ENCODE results near the gene FUBP3. TPM values are rescaled to one million over a fixed set of nuclear protein-coding genes. Genes with fewer than 3 reads are reported as not detected.

FUBP3 gene
- total RNA-seq, 1 donor from 2014 or later = 87.2 TPM

- H3K36me3 ChIP-seq = no peaks in the 10 kb centered on the region
- Mint-ChIP-seq H3K4me3 (no peak overlapping the region), H3K36me3 (peaks cover 2% of the 10 kb centered on the region), H3K27ac (no peak overlapping the region), H3K4me1 (peaks cover 5% of the 10 kb centered on the region), H3K9me3 (peaks cover 5% of the 10 kb centered on the region), H3K27me3 (ENCODE audit: insufficient read depth, low read depth) (peaks cover 65% of the 10 kb centered on the region)
- DNase-seq (ENCODE audit: low spot score) = no peak
- no peak overlapping the region for H3K27ac ChIP-seq
- H3K4me1 ChIP-seq = no peaks in the 10 kb centered on the region
- H3K79me2 ChIP-seq (ENCODE audit: low read depth) = no peaks in the 10 kb centered on the region
- TF ChIP-seq CTCF (IDR thresholded peaks at IDR 0.05) (no peak), EZH2phosphoT487 (IDR thresholded peaks at IDR 0.05) (no peak), EZH2 (IDR thresholded peaks at IDR 0.05) (no peak)
- peaks cover 2% of the 10 kb centered on the region for H3F3A ChIP-seq (ENCODE audit: low read depth)
- H3K9ac ChIP-seq = no peak overlapping the region
- H4K20me1 ChIP-seq (ENCODE audit: low read depth) = peaks cover 9% of the 10 kb centered on the region
- no peak overlapping the region for H3K4me2 ChIP-seq
- H3K27me3 ChIP-seq = peaks cover 74% of the 10 kb centered on the region
- H3K9me3 ChIP-seq (ENCODE audit: low read depth) = no peaks in the 10 kb centered on the region
- H3K4me3 ChIP-seq = no peak overlapping the region
- no peak overlapping the region for H2AFZ ChIP-seq (replicated peaks)
Observed at GRCh38 chr9:130654879-130655278, 75.5 kb downstream of the FUBP3 start.

GRCh38 chr9:130658893-130659698 is 79.7 kb downstream of the FUBP3 start:
- H3K27ac Mint-ChIP-seq = no peak overlapping the region
- DNase-seq (ENCODE audit: low spot score) = peak; percentile 21

GRCh38 chr9:130659699-130660248 is 80.4 kb downstream of the FUBP3 start:
- peak; percentile 65 for DNase-seq (ENCODE audit: low spot score)
- peaks cover 39% of the 10 kb centered on the region for H3K4me1 ChIP-seq
- H3K27ac ChIP-seq = no peak overlapping the region
- no peaks in the 10 kb centered on the region for H3K79me2 ChIP-seq (ENCODE audit: low read depth)
- no peaks in the 10 kb centered on the region for H3K9me3 ChIP-seq (ENCODE audit: low read depth)
- TF ChIP-seq EZH2 (IDR thresholded peaks at IDR 0.05) = peak; percentile 89
- TF ChIP-seq CTCF (IDR thresholded peaks at IDR 0.05) = no peak
- peak; percentile 97 for TF ChIP-seq EZH2phosphoT487 (IDR thresholded peaks at IDR 0.05)
- peak overlapping the region; percentile 86 for H3K4me2 ChIP-seq
- Mint-ChIP-seq H3K36me3 (peaks cover 2% of the 10 kb centered on the region), H3K9me3 (peaks cover 5% of the 10 kb centered on the region), H3K4me1 (peaks cover 20% of the 10 kb centered on the region), H3K4me3 (peak overlapping the region; percentile 41), H3K27ac (no peak overlapping the region), H3K27me3 (ENCODE audit: insufficient read depth, low read depth) (peaks cover 74% of the 10 kb centered on the region)
- peak overlapping the region; percentile 52 for H3K4me3 ChIP-seq
- peaks cover 25% of the 10 kb centered on the region for H3F3A ChIP-seq (ENCODE audit: low read depth)
- H4K20me1 ChIP-seq (ENCODE audit: low read depth) = peaks cover 44% of the 10 kb centered on the region
- H3K9ac ChIP-seq = no peak overlapping the region
- H3K27me3 ChIP-seq = peaks cover 100% of the 10 kb centered on the region
- no peak overlapping the region for H2AFZ ChIP-seq (replicated peaks)
- H3K36me3 ChIP-seq = no peaks in the 10 kb centered on the region

More at GRCh38 chr9:130658893-130659698, 79.7 kb downstream of the FUBP3 start:
- no peaks in the 10 kb centered on the region for H3K79me2 ChIP-seq (ENCODE audit: low read depth)
- Mint-ChIP-seq H3K36me3 (peaks cover 2% of the 10 kb centered on the region), H3K4me1 (peaks cover 20% of the 10 kb centered on the region), H3K27me3 (ENCODE audit: insufficient read depth, low read depth) (peaks cover 72% of the 10 kb centered on the region), H3K4me3 (peak overlapping the region; percentile 74), H3K9me3 (peaks cover 5% of the 10 kb centered on the region)
- peaks cover 100% of the 10 kb centered on the region for H3K27me3 ChIP-seq
- H3F3A ChIP-seq (ENCODE audit: low read depth) = peaks cover 19% of the 10 kb centered on the region
- peak overlapping the region; percentile 52 for H3K4me3 ChIP-seq
- TF ChIP-seq EZH2 (IDR thresholded peaks at IDR 0.05) = peak; percentile 83
- peak; percentile 86 for TF ChIP-seq EZH2phosphoT487 (IDR thresholded peaks at IDR 0.05)
- no peak for TF ChIP-seq CTCF (IDR thresholded peaks at IDR 0.05)
- peaks cover 38% of the 10 kb centered on the region for H4K20me1 ChIP-seq (ENCODE audit: low read depth)
- no peaks in the 10 kb centered on the region for H3K9me3 ChIP-seq (ENCODE audit: low read depth)
- no peak overlapping the region for H3K9ac ChIP-seq
- peak overlapping the region; percentile 86 for H3K4me2 ChIP-seq
- no peak overlapping the region for H2AFZ ChIP-seq (replicated peaks)
- H3K27ac ChIP-seq = no peak overlapping the region
- no peaks in the 10 kb centered on the region for H3K36me3 ChIP-seq
- peaks cover 33% of the 10 kb centered on the region for H3K4me1 ChIP-seq

All from neural progenitor cell (in vitro differentiated cells).